VCaP (cell line): ENCODE data around the gene CCDC13.

Experiments used
- H3K27ac ChIP-seq: fragments of 450-650 bp; 2 replicates; pipeline ENCODE4 v1.5.1; 2017
- CTCF ChIP-seq: fragments of 450-650 bp; conservative IDR thresholded peaks from 2 replicates; pipeline ENCODE4 v1.5.1; 2017; ENCODE audit warnings: mild to moderate bottlenecking, moderate library complexity

CCDC13 gene

GRCh38 chr3:42786631-42787030 is 13.6 kb upstream of the CCDC13 start:
- no peak overlapping the region for H3K27ac ChIP-seq
- TF ChIP-seq CTCF = no peak

GRCh38 chr3:42786212-42786611 is 13.2 kb upstream of the CCDC13 start:
- TF ChIP-seq CTCF = no peak
- H3K27ac ChIP-seq = no peak overlapping the region

GRCh38 chr3:42780892-42781700 is 8.0 kb upstream of the CCDC13 start:
- peak; percentile 86 for TF ChIP-seq CTCF
- H3K27ac ChIP-seq = peak overlapping the region; percentile 21; the same call in 1 of the 2 replicates

GRCh38 chr3:42780398-42780797 is 7.3 kb upstream of the CCDC13 start:
- no peak for TF ChIP-seq CTCF
- H3K27ac ChIP-seq = peak overlapping the region; percentile 7; the same call in 1 of the 2 replicates

GRCh38 chr3:42778644-42779043 is 5.6 kb upstream of the CCDC13 start:
- TF ChIP-seq CTCF = no peak
- H3K27ac ChIP-seq = no peak overlapping the region

GRCh38 chr3:42773409-42773751 is 327 bp upstream of the CCDC13 start:
- no peak for TF ChIP-seq CTCF
- H3K27ac ChIP-seq = no peak overlapping the region

GRCh38 chr3:42771271-42771670 is 1.8 kb downstream of the CCDC13 start:
- no peak overlapping the region for H3K27ac ChIP-seq
- TF ChIP-seq CTCF = no peak
